ENCODE measurements around the gene MAPK8.

The MAPK8 gene

GRCh38 chr10:48439581-48440041 lies 133.1 kb downstream of the MAPK8 start:
- Histone ChIP-seq H3K9me3 (ENCODE audit: control insufficient read depth, insufficient read depth, low read depth, low read length) (no peaks in the 10 kb centered on the region), H3K27ac (ENCODE audit: extremely low read depth, low read depth, low read length) (no peak overlapping the region), H3K4me1 (ENCODE audit: control insufficient read depth, insufficient read depth, low read length) (no peaks in the 10 kb centered on the region), H3K4me3 (ENCODE audit: low read depth, low read length) (no peak overlapping the region), H3K36me3 (ENCODE audit: control insufficient read depth in 2 of 2, insufficient read depth in 1 of 2, low read length in 2 of 2) (peaks cover 0 to 5% of the 10 kb centered on the region in 2 experiments; a peak in 1 of 3 replicates)
- ChIA-PET CTCF (interaction anchor here (0.6 to 0.7 kb wide), 3 partner anchors 39 to 70 kb away, joined by 3 to 5 read pairs (median 3); no protein-coding TSS in a partner anchor), POLR2A (no interaction called here)
- TF ChIP-seq ZNF596 (tag by site-specific recombination; IDR thresholded peaks at IDR 0.05) = no peak
- TF ChIP-seq ZNF629 (tag by site-specific recombination; IDR thresholded peaks at IDR 0.05) = no peak
- no peak for TF ChIP-seq ZBTB21 (tag by site-specific recombination; IDR thresholded peaks at IDR 0.05)
- no peak for TF ChIP-seq PRDM10 (tag by site-specific recombination; IDR thresholded peaks at IDR 0.05)
- no peak for TF ChIP-seq ZNF132 (tag by site-specific recombination; IDR thresholded peaks at IDR 0.05; ENCODE audit: borderline replicate concordance)
- no peak for TF ChIP-seq BCL11A (tag by site-specific recombination; IDR thresholded peaks at IDR 0.05; ENCODE audit: low read depth)

- Histone ChIP-seq H3K4me1 (ENCODE audit: control insufficient read depth, insufficient read depth, low read length) (no peaks in the 10 kb centered on the region), H3K36me3 (ENCODE audit: control insufficient read depth in 2 of 2, insufficient read depth in 1 of 2, low read length in 2 of 2) (peaks cover 0 to 9% of the 10 kb centered on the region in 2 experiments; a peak in 1 of 3 replicates), H3K9me3 (ENCODE audit: control insufficient read depth, insufficient read depth, low read depth, low read length) (no peaks in the 10 kb centered on the region), H3K4me3 (ENCODE audit: low read depth, low read length) (no peak overlapping the region), H3K27ac (ENCODE audit: extremely low read depth, low read depth, low read length) (no peak overlapping the region)
- ChIA-PET CTCF (no interaction called here), POLR2A (no interaction called here)
- TF ChIP-seq ZBTB48 (tag by site-specific recombination; IDR thresholded peaks at IDR 0.05) (no peak), ZSCAN16 (tag by site-specific recombination; IDR thresholded peaks at IDR 0.05) (no peak), ZNF639 (tag by site-specific recombination; IDR thresholded peaks at IDR 0.05) (no peak), ZNF837 (tag by site-specific recombination; IDR thresholded peaks at IDR 0.05) (no peak), HOXD13 (CRISPR knock-in tag; IDR thresholded peaks at IDR 0.05; ENCODE audit: borderline replicate concordance) (no peak)
- TF ChIP-seq, protein P1, sequence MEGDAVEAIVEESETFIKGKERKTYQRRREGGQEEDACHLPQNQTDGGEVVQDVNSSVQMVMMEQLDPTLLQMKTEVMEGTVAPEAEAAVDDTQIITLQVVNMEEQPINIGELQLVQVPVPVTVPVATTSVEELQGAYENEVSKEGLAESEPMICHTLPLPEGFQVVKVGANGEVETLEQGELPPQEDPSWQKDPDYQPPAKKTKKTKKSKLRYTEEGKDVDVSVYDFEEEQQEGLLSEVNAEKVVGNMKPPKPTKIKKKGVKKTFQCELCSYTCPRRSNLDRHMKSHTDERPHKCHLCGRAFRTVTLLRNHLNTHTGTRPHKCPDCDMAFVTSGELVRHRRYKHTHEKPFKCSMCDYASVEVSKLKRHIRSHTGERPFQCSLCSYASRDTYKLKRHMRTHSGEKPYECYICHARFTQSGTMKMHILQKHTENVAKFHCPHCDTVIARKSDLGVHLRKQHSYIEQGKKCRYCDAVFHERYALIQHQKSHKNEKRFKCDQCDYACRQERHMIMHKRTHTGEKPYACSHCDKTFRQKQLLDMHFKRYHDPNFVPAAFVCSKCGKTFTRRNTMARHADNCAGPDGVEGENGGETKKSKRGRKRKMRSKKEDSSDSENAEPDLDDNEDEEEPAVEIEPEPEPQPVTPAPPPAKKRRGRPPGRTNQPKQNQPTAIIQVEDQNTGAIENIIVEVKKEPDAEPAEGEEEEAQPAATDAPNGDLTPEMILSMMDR (tag by site-specific recombination; IDR thresholded peaks at IDR 0.05) = no peak
Observed at GRCh38 chr10:48440771-48441170, 134.3 kb downstream of the MAPK8 start.

DNA sequence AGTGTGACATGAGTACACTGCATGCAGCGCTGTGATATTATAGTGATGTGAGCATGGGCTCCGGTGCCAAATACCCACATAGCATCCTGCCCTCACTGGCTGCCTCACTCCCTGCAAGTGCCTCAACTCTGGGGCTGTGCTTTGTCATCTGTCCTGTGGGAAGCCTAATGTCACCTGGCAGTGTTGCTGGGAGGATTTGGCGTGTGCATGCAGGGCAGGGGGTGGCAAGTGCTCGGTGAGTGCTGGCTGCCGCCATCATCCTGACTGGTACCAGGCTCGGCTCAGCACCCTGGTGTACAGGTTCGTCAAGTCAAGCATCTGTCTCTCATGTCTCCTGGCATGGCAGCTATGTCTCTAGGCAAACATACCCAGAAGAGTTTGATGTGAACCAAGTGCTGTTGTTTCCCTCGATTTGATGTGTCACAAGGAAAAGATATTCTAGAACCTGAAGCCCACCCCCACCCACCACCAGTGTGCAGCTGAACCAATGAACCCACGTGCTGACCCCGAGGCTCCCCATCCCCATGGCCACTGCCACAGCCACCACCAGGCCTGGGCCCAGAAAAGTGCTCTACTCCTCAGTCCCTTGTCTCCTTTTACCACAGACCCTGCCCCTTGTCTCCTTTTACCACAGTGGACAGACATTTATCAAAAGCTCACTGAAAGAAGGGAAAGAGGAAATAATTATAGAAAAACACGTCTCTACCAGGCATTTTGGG lies 135.8 kb downstream of the MAPK8 start:
- ChIA-PET CTCF (interaction anchor here (0.9 to 1.1 kb wide), 2 partner anchors 64 to 214 kb away, joined by 3 read pairs; no protein-coding TSS in a partner anchor), POLR2A (interaction anchor here (0.6 kb wide), 1 partner anchor 447 kb away, joined by 4 read pairs; no protein-coding TSS in a partner anchor)
- H3K27ac ChIP-seq (ENCODE audit: extremely low read depth, low read depth, low read length) = no peak overlapping the region
- H3K9me3 ChIP-seq (ENCODE audit: control insufficient read depth, insufficient read depth, low read depth, low read length) = no peaks in the 10 kb centered on the region
- no peak overlapping the region for H3K4me3 ChIP-seq (ENCODE audit: low read depth, low read length)
- no peaks in the 10 kb centered on the region for H3K4me1 ChIP-seq (ENCODE audit: control insufficient read depth, insufficient read depth, low read length)
- peaks cover 0 to 15% of the 10 kb centered on the region in 2 experiments; a peak in 1 of 3 replicates for H3K36me3 ChIP-seq (ENCODE audit: control insufficient read depth in 2 of 2, insufficient read depth in 1 of 2, low read length in 2 of 2)
- TF ChIP-seq ZNF292 (tag by site-specific recombination; IDR thresholded peaks at IDR 0.05; ENCODE audit: borderline replicate concordance, low read depth) (no peak), ZNF544 (tag by site-specific recombination; IDR thresholded peaks at IDR 0.05) (no peak), PRDM6 (tag by site-specific recombination; IDR thresholded peaks at IDR 0.05) (no peak), ZNF571 (tag by site-specific recombination; IDR thresholded peaks at IDR 0.05) (no peak), ZNF560 (tag by site-specific recombination; IDR thresholded peaks at IDR 0.05; ENCODE audit: borderline replicate concordance) (no peak), ZNF2 (tag by site-specific recombination; IDR thresholded peaks at IDR 0.05) (no peak), ZNF426 (tag by site-specific recombination; IDR thresholded peaks at IDR 0.05) (no peak), ZNF366 (tag by site-specific recombination; conservative IDR thresholded peaks at IDR 0.05) (no peak), ZNF37A (tag by site-specific recombination; IDR thresholded peaks at IDR 0.05) (no peak), ZNF529 (tag by site-specific recombination; IDR thresholded peaks at IDR 0.05; ENCODE audit: insufficient replicate concordance) (no peak), FEZF1 (tag by site-specific recombination; IDR thresholded peaks at IDR 0.05) (no peak)

Measured in HEK293 (cell line).